ENCODE measurements around the gene GNPNAT1. TPM values are rescaled to one million over a fixed set of nuclear protein-coding genes. Genes with fewer than 3 reads are reported as not detected.

GNPNAT1 gene
- polyA plus RNA-seq, 2 of the 4 experiments (the other 2 are of a cell fraction): 48.6 to 74.3 TPM

DNA sequence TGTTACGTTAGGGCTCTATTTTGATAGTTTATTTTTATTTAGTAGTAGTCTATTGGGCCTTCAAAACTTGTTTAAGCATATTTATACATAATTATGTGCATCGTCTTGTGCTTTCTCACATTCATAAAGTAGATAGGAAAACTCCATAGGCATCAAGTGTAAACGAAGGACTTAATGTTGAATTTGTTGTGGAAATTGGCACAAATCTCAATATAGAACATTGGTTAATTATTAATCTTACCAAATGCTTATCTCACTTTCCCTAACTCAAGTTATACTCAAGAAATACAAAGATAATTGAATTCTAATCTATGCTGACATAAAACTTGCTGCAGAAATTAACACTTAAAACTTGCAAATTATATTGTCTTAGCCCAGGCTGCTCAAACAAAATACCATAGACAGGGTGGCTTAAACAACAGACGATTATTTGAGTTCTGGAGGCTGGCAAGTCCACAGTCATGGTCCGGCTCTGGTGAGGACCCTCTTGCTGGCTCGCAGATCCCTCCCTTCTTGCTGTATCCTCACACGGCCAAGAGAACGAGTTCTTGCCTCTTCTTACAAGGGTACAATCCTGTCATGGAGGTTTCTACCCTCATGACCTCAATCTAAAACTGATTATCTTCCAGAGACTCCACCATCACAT lies 42.6 kb downstream of the GNPNAT1 start:
- 88% methylated on average over 8 of the region's 8 CpGs for WGBS (ENCODE audit: missing lambda C conversion rate)
- DNase-seq (ENCODE audit: low read depth in 1 of 2, low spot score in 1 of 2): no peak
- Histone ChIP-seq H3K27ac (no peak overlapping the region), H3K4me1 (no peaks in the 10 kb centered on the region), H3K9me3 (no peaks in the 10 kb centered on the region), H3K4me2 (no peak overlapping the region), H3K4me3 (no peak overlapping the region)
- TF ChIP-seq, protein P1, sequence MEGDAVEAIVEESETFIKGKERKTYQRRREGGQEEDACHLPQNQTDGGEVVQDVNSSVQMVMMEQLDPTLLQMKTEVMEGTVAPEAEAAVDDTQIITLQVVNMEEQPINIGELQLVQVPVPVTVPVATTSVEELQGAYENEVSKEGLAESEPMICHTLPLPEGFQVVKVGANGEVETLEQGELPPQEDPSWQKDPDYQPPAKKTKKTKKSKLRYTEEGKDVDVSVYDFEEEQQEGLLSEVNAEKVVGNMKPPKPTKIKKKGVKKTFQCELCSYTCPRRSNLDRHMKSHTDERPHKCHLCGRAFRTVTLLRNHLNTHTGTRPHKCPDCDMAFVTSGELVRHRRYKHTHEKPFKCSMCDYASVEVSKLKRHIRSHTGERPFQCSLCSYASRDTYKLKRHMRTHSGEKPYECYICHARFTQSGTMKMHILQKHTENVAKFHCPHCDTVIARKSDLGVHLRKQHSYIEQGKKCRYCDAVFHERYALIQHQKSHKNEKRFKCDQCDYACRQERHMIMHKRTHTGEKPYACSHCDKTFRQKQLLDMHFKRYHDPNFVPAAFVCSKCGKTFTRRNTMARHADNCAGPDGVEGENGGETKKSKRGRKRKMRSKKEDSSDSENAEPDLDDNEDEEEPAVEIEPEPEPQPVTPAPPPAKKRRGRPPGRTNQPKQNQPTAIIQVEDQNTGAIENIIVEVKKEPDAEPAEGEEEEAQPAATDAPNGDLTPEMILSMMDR (IDR thresholded peaks at IDR 0.05): no peak
- TF ChIP-seq ZC3H11A (IDR thresholded peaks at IDR 0.05): no peak
- TF ChIP-seq TFCP2L1 (CRISPR knock-in tag; IDR thresholded peaks at IDR 0.05): no peak
- no peak for TF ChIP-seq SMC3 (IDR thresholded peaks at IDR 0.05)
- TF ChIP-seq POLR2A (IDR thresholded peaks at IDR 0.05; ENCODE audit: low read length): no peak
- FAIRE-seq: no peak
- ATAC-seq: no peak
- ChIA-PET POLR2A (no interaction called here), CTCF (no interaction called here)

DNA sequence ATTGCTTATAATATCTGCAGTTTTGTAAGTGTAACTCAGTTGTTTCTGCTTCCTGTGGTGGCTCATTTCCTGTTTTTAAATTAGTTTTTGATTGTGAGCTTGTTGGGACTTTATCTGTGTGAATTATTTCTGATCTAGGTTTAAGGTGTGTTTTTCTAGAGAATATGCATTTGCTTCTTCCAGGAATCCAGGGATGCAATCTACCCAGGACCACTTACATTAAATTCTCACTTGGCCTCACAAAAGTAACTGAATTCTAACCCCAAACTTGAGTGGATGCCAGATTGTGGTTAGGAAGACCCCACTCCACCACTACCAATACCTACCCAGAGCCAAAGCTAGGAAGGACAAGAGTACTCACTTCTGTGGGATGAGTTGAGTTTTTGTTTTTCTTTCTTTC lies 49.5 kb downstream of the GNPNAT1 start:
- ChIA-PET CTCF (interaction anchor here (1.2 to 1.5 kb wide), 2 partner anchors 34 to 146 kb away, joined by 4 to 5 read pairs; no protein-coding TSS in a partner anchor), POLR2A (no interaction called here)
- H3K4me2 ChIP-seq: no peak overlapping the region
- FAIRE-seq: no peak
- no peak for DNase-seq (ENCODE audit: low read depth in 1 of 2, low spot score in 1 of 2)
- H3K9me3 ChIP-seq: no peaks in the 10 kb centered on the region
- H3K27ac ChIP-seq: no peak overlapping the region
- no peak overlapping the region for H3K4me3 ChIP-seq
- TF ChIP-seq FOSB (CRISPR knock-in tag; IDR thresholded peaks at IDR 0.05) (no peak), MYC (IDR thresholded peaks at IDR 0.05; ENCODE audit: borderline replicate concordance, low read length) (no peak)
- ATAC-seq: no peak
- H3K4me1 ChIP-seq: no peaks in the 10 kb centered on the region

DNA sequence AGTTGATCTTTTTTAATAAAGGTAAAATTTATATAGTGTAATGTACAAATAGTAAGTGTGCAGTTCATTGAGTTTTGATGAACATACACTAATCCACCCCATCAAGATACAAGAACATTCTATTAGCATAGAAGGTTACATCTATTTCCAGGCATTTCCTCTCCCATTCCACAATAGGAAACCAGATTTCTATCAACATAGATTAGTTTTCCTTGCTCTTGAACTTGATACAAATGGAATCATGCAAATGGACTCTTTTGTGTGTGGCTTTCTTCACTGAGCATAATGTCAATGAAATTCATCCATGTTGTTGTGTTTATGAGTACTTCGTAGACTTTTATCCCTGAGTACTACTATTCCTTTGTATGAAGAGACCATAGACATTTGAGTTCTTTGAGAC lies 50.7 kb downstream of the GNPNAT1 start:
- no peak for ATAC-seq
- Histone ChIP-seq H3K4me3 (no peak overlapping the region), H3K27ac (no peak overlapping the region), H3K4me2 (no peak overlapping the region), H3K4me1 (no peaks in the 10 kb centered on the region), H3K9me3 (no peaks in the 10 kb centered on the region)
- POLR2A ChIA-PET: no interaction called here
- no peak for TF ChIP-seq HEYL (CRISPR knock-in tag; IDR thresholded peaks at IDR 0.05)
- no peak for DNase-seq (ENCODE audit: low read depth in 1 of 2, low spot score in 1 of 2)
- CTCF ChIA-PET: no interaction called here
- FAIRE-seq: peak; percentile 82
- whole genome bisulfite sequencing (ENCODE audit: missing lambda C conversion rate): 93% methylated on average over 1 of the region's 1 CpG

DNA sequence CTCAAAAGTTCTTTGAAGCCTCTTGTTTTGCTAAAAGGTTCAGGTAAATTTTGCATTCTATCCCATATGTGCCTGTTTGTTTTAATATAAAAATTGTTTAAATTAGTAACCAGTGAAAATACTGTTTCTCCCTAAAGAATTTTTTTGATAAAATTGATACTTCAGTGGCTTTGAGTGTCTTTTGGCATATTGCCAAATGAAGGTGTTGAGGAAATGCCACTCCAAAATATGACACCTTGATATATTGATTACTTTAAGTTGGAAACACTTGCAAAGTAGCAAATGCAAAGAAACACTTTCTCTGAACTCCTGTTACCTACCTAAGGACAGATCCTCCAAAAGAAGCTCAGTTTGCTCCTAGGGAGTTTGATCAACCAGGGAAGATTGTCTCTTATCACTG lies 53.0 kb downstream of the GNPNAT1 start:
- H3K4me3 ChIP-seq: no peak overlapping the region
- no peak overlapping the region for H3K4me2 ChIP-seq
- FAIRE-seq (no peak), DNase-seq (ENCODE audit: low read depth in 1 of 2, low spot score in 1 of 2) (no peak), ATAC-seq (no peak)
- TF ChIP-seq JUN (IDR thresholded peaks at IDR 0.05) (no peak), ZFP36 (IDR thresholded peaks at IDR 0.05; ENCODE audit: borderline replicate concordance, partially characterized antibody) (no peak), HDAC2 (IDR thresholded peaks at IDR 0.05) (no peak), MAFK (IDR thresholded peaks at IDR 0.05; ENCODE audit: partially characterized antibody) (no peak), TP53 (CRISPR knock-in tag; IDR thresholded peaks at IDR 0.05) (no peak), CHD4 (IDR thresholded peaks at IDR 0.05; ENCODE audit: borderline replicate concordance) (no peak), NR3C1 (IDR thresholded peaks at IDR 0.05) (no peak), NPAS2 (CRISPR knock-in tag; IDR thresholded peaks at IDR 0.05; ENCODE audit: borderline replicate concordance) (no peak), POLR2AphosphoS2 (conservative IDR thresholded peaks at IDR 0.05; ENCODE audit: low read length) (no peak)
- TF ChIP-seq, protein P2, sequence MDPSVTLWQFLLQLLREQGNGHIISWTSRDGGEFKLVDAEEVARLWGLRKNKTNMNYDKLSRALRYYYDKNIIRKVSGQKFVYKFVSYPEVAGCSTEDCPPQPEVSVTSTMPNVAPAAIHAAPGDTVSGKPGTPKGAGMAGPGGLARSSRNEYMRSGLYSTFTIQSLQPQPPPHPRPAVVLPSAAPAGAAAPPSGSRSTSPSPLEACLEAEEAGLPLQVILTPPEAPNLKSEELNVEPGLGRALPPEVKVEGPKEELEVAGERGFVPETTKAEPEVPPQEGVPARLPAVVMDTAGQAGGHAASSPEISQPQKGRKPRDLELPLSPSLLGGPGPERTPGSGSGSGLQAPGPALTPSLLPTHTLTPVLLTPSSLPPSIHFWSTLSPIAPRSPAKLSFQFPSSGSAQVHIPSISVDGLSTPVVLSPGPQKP (IDR thresholded peaks at IDR 0.05; ENCODE audit: low read depth, low read length): no peak
- TF ChIP-seq, protein P3, sequence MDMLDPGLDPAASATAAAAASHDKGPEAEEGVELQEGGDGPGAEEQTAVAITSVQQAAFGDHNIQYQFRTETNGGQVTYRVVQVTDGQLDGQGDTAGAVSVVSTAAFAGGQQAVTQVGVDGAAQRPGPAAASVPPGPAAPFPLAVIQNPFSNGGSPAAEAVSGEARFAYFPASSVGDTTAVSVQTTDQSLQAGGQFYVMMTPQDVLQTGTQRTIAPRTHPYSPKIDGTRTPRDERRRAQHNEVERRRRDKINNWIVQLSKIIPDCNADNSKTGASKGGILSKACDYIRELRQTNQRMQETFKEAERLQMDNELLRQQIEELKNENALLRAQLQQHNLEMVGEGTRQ (IDR thresholded peaks at IDR 0.05): no peak
- TF ChIP-seq, protein P4, sequence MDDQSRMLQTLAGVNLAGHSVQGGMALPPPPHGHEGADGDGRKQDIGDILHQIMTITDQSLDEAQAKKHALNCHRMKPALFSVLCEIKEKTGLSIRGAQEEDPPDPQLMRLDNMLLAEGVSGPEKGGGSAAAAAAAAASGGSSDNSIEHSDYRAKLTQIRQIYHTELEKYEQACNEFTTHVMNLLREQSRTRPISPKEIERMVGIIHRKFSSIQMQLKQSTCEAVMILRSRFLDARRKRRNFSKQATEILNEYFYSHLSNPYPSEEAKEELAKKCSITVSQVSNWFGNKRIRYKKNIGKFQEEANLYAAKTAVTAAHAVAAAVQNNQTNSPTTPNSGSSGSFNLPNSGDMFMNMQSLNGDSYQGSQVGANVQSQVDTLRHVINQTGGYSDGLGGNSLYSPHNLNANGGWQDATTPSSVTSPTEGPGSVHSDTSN (IDR thresholded peaks at IDR 0.05): no peak
- TF ChIP-seq, protein P1 (IDR thresholded peaks at IDR 0.05): no peak
- H3K9me3 ChIP-seq: no peaks in the 10 kb centered on the region
- H3K4me1 ChIP-seq: no peaks in the 10 kb centered on the region
- CTCF ChIA-PET: no interaction called here
- POLR2A ChIA-PET: no interaction called here
- H3K27ac ChIP-seq: no peak overlapping the region

All from A549 (cell line).